Measurements from ENCODE around the gene TGM5. TPM values are rescaled to one million over a fixed set of nuclear protein-coding genes. Genes with fewer than 3 reads are reported as not detected.
A peak's percentile ranks its signal among the peaks of the same experiment; 100 is the strongest.

Gene TGM5
- total RNA-seq, 4 donors from 2014 or later = 0.31 to 1.3 (median 0.58) TPM; not detected in 1

DNA sequence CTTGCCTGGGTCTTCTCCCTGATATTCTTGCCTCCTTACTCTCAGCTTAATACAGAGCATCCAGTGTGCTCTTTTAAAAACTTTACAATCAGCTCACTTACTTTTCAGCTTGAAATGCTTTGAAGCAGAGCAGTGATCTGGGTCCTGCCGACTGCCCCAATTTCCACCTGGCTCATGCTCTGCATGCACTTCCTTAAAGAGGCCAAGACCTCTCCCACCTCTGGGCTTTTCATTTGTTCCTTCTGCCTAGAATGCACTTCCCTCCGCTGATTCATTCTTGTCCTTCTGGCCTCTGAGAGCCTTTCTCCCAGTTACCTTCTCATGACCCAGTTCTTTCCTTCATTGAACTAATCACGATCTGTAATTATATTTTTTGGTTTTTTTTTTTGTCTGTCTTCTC, 83.5 kb downstream of the TGM5 start:
- no peaks in the 10 kb centered on the region for H3K27me3 ChIP-seq
- TF ChIP-seq EP300 (IDR thresholded peaks at IDR 0.05) (no peak), CTCF (IDR thresholded peaks at IDR 0.05) (no peak), POLR2AphosphoS5 (IDR thresholded peaks at IDR 0.05) (no peak), POLR2A (IDR thresholded peaks at IDR 0.05) (no peak)
- H3K27ac ChIP-seq = peak overlapping the region in 1 of 4 donors; percentile 94
- ATAC-seq = no peak
- peaks cover 0 to 31% of the 10 kb centered on the region in 2 donors for H3K36me3 ChIP-seq
- 68 to 78% methylated on average over 3 of the region's 3 CpGs for WGBS, 2 donors (ENCODE audit: low coverage in 1 of 2)
- no peaks in the 10 kb centered on the region for H3K9me3 ChIP-seq
- H3K4me1 ChIP-seq = peaks cover 0 to 50% (median 12%) of the 10 kb centered on the region in 3 donors
- no peak overlapping the region for H3K4me3 ChIP-seq

Small RNA genes lying within 50 kb of the gene (small RNA-seq; reads per million reads assigned to genes)
- 0 reads per million in 4 donors for gene RF00019

Other genes starting within 250 kb of the TGM5 start
- 10 to 100 TPM; 24.0 to 46.1 (median 31.5) TPM for gene UBR1, start 160.9 kb downstream of the TGM5 start, total RNA-seq
- 10 to 100 TPM; 11.5 to 25.2 (median 22.9) TPM for gene TMEM62, start 133.3 kb downstream of the TGM5 start, total RNA-seq
- gene CCNDBP1, start 81.5 kb downstream of the TGM5 start, total RNA-seq = 10 to 100 TPM; 43.0 to 70.9 (median 54.1) TPM
- gene EPB42, start 45.9 kb downstream of the TGM5 start, total RNA-seq = under 1 TPM in 2 of 4 donors, not detected in 2; 0.12 to 0.40 TPM
- not detected for gene TGM7, start 35.3 kb upstream of the TGM5 start, total RNA-seq
- 1 to 10 TPM; 5.4 to 9.5 (median 6.4) TPM for gene LCMT2, start 63.6 kb upstream of the TGM5 start, total RNA-seq
- gene ZSCAN29, start 104.1 kb upstream of the TGM5 start, total RNA-seq = 10 to 100 TPM; 18.0 to 30.7 (median 22.3) TPM
- gene TUBGCP4, start 104.2 kb upstream of the TGM5 start, total RNA-seq = 10 to 100 TPM; 11.3 to 26.0 (median 14.2) TPM
- 10 to 100 TPM; 21.8 to 40.2 (median 33.5) TPM for gene TP53BP1, start 226.2 kb upstream of the TGM5 start, total RNA-seq

Measured in gastroesophageal sphincter (tissue), 4 donors.